Suprapubic skin (tissue), 4 donors: ENCODE results near the gene CCDC60.

Experiments used
- EP300 ChIP-seq: sonication (generic); formaldehyde crosslinking; IDR thresholded peaks from one replicate; pipeline ENCODE4 v1.6.1; 2017; ENCODE audit warnings: antibody characterized with exemption
- POLR2A ChIP-seq, 2 donors: fragments of 450-650 bp; IDR thresholded peaks; one replicate each; pipeline ENCODE4 v1.6.1; 2017; ENCODE audit warnings: antibody characterized with exemption in 2 of 2, mild to moderate bottlenecking in 2 of 2, moderate library complexity in 2 of 2
- POLR2AphosphoS5 ChIP-seq, 3 donors: sonication (generic); formaldehyde crosslinking; IDR thresholded peaks; one replicate each; pipeline ENCODE4 v1.6.1; 2017; ENCODE audit warnings: antibody characterized with exemption in 3 of 3
- TF ChIP-seq, protein P1 (sequence below), 2 donors: fragments of 200-600 bp in 1 of 2; fragments of 450-650 bp in 1 of 2; sonication (generic) in 1 of 2; IDR thresholded peaks; one replicate each; pipeline ENCODE4 v1.5.1; 2016 to 2019; ENCODE audit warnings: antibody characterized with exemption in 2 of 2, mild to moderate bottlenecking in 1 of 2, moderate library complexity in 1 of 2

DNA sequence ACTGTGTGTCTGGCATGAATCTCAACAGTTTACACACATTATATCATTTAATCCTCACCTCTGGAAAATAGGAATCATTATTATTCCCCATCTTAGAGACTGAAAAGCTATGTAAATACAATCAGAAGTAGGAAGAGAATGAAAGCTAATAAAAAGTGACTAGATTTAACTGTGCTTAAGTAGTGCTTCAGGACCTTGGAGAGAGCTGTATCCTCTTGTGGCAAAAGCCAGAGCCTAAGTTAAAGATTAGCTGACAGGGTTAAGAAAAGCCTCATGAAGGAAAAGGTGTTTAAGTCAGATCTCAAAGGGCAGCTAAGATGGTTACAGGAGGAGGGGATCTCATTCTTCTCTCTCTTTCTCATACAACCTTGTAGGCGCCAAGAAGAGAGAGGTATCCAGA is 193.7 kb downstream of the CCDC60 start:
- TF ChIP-seq, protein P1, sequence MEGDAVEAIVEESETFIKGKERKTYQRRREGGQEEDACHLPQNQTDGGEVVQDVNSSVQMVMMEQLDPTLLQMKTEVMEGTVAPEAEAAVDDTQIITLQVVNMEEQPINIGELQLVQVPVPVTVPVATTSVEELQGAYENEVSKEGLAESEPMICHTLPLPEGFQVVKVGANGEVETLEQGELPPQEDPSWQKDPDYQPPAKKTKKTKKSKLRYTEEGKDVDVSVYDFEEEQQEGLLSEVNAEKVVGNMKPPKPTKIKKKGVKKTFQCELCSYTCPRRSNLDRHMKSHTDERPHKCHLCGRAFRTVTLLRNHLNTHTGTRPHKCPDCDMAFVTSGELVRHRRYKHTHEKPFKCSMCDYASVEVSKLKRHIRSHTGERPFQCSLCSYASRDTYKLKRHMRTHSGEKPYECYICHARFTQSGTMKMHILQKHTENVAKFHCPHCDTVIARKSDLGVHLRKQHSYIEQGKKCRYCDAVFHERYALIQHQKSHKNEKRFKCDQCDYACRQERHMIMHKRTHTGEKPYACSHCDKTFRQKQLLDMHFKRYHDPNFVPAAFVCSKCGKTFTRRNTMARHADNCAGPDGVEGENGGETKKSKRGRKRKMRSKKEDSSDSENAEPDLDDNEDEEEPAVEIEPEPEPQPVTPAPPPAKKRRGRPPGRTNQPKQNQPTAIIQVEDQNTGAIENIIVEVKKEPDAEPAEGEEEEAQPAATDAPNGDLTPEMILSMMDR (IDR thresholded peaks at IDR 0.05), result no peak
- TF ChIP-seq POLR2A (IDR thresholded peaks at IDR 0.05) (no peak), POLR2AphosphoS5 (IDR thresholded peaks at IDR 0.05) (no peak), EP300 (no peak)
